ENCODE results near the gene SEPSECS.

The SEPSECS gene

DNA sequence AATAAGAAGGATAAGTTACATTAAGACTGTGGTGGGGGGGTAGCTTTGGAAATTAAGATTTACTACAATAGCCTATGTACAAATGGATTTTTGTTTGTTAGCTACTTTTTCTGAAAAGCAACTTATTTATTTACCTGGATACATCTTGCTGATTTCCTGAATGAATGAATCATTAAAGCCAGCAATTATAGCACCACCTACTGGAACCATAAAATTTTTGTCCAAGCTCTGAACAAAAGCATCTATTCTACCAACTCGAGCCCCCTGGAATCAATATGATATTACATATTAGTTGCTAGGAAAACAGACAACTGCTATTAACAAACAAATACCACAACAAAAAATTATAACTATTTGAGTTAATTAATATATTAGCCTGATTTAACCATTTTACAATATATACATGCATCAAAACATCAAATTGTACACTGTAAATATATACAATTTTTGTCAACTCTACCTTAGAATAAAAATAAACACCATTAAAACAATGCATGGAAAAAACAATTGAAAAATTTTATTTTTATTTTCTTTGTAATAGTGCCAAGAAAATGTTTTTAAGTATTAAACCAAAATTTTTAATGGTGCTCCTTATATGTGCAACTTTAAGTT, 15.3 kb downstream of the SEPSECS start:
- H3K4me3 ChIP-seq (ENCODE audit: control insufficient read depth, low read depth, low read length): no peak overlapping the region
- peak; percentile 53 for DNase-seq (ENCODE audit: low read depth)
- TF ChIP-seq, protein P1, sequence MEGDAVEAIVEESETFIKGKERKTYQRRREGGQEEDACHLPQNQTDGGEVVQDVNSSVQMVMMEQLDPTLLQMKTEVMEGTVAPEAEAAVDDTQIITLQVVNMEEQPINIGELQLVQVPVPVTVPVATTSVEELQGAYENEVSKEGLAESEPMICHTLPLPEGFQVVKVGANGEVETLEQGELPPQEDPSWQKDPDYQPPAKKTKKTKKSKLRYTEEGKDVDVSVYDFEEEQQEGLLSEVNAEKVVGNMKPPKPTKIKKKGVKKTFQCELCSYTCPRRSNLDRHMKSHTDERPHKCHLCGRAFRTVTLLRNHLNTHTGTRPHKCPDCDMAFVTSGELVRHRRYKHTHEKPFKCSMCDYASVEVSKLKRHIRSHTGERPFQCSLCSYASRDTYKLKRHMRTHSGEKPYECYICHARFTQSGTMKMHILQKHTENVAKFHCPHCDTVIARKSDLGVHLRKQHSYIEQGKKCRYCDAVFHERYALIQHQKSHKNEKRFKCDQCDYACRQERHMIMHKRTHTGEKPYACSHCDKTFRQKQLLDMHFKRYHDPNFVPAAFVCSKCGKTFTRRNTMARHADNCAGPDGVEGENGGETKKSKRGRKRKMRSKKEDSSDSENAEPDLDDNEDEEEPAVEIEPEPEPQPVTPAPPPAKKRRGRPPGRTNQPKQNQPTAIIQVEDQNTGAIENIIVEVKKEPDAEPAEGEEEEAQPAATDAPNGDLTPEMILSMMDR (conservative IDR thresholded peaks at IDR 0.05; ENCODE audit: control insufficient read depth, insufficient read depth, low read depth, low read length): peak; percentile 62

DNA sequence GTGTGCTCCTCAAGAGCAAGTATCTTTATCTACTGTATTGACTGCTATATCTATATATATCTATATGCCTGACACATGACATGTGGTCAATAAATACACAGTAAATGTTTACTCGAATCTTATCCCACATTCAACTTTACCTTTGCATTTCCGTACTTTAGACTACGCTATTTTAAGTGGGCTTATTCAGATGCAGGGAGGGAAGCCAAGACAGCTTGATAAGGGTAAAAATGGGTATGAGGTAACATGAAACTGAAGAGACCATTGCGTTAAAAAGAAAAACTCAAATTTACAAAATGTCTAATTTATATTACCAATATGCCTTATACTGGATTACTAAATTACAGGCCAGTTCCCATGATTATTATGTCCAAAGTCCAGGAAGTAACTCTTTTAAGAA, 17.8 kb downstream of the SEPSECS start:
- H3K4me3 ChIP-seq (ENCODE audit: control insufficient read depth, low read depth, low read length): no peak overlapping the region
- DNase-seq (ENCODE audit: low read depth): no peak
- TF ChIP-seq, protein P1 (conservative IDR thresholded peaks at IDR 0.05; ENCODE audit: control insufficient read depth, insufficient read depth, low read depth, low read length): no peak

DNA sequence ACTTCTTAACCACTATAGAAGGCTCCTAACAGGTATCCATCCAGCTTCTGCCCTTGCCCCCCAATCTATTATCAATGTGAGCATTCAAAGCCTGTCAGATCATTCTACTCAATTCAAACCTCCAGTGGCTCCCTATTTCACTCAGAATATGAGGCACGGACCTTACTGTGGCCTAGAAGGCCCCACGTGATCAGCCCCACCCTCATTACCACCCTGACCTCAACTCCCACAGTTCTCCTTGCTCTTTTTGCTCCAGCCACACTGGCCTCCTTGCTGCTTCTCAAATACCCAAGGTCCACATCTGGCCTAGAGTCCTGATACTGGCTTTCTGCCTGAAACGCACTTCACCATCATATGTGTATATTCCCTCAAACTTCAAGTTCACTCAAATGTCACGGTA, 18.7 kb downstream of the SEPSECS start:
- no peak for DNase-seq (ENCODE audit: low read depth)

DNA sequence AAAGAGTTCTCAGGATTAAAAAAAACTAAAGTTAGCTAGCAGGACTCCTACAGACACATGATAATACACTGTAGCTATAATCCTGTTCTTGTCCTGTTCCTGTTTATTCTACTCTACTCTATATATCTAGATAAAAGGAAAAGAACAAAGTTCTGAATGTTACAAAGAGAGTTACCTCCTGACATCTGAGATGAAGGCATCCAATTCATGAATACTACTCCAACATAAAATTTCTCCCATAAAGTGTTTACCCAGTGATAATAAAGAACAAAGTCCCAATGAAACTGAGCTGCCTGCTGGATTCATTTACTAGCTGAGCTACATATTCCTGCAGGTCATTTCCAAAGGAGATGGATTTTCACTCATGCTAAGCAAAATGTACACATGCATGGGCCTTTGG, 27.1 kb downstream of the SEPSECS start:
- TF ChIP-seq, protein P1 (conservative IDR thresholded peaks at IDR 0.05; ENCODE audit: control insufficient read depth, insufficient read depth, low read depth, low read length): no peak
- no peak for DNase-seq (ENCODE audit: low read depth)
- H3K4me3 ChIP-seq (ENCODE audit: control insufficient read depth, low read depth, low read length): no peak overlapping the region

More for the DNA sequence above, 18.7 kb downstream of the SEPSECS start:
- TF ChIP-seq, protein P1 (conservative IDR thresholded peaks at IDR 0.05; ENCODE audit: control insufficient read depth, insufficient read depth, low read depth, low read length): no peak
- no peak overlapping the region for H3K4me3 ChIP-seq (ENCODE audit: control insufficient read depth, low read depth, low read length)

DNA sequence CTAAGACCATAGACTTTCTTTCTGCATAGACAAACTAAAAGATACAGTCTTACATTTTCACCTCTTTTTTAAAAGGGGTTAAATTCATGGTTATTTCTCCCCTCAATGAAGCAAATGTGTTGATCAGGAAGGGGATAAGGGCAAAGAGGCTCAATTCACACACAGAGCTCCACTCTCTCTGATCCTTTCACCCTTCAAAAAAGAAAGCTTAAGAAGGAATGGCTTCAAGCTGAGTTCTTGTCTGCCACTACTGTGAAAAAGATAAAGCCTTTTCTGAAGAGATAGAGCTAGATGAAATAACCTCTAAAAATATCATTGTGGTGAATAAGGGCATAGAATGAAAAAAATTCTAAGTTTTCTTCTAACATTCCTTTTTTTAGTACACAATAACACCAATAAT, 28.3 kb downstream of the SEPSECS start:
- TF ChIP-seq, protein P1 (conservative IDR thresholded peaks at IDR 0.05; ENCODE audit: control insufficient read depth, insufficient read depth, low read depth, low read length): no peak
- H3K4me3 ChIP-seq (ENCODE audit: control insufficient read depth, low read depth, low read length): no peak overlapping the region
- no peak for DNase-seq (ENCODE audit: low read depth)

DNA sequence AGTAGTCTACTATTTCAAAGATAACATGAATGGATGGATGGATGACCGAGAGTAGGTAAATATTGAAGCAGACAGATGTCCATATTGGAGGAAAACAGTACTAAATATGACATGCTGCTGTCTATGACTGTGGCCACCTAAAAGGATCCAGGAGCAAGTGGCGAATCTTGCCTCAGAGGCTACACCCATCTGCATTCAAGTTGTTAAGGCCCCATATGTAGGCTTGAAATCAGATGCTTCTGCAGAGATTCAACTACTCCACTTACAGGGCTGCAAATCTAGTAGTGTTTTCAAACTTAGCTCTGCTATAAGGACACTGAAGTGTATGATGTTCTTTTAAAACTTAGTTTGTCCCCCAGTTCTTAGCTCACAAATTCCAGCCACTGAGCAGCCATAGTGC, 28.9 kb downstream of the SEPSECS start:
- no peak for DNase-seq (ENCODE audit: low read depth)
- H3K4me3 ChIP-seq (ENCODE audit: control insufficient read depth, low read depth, low read length): no peak overlapping the region
- TF ChIP-seq, protein P1 (conservative IDR thresholded peaks at IDR 0.05; ENCODE audit: control insufficient read depth, insufficient read depth, low read depth, low read length): no peak

DNA sequence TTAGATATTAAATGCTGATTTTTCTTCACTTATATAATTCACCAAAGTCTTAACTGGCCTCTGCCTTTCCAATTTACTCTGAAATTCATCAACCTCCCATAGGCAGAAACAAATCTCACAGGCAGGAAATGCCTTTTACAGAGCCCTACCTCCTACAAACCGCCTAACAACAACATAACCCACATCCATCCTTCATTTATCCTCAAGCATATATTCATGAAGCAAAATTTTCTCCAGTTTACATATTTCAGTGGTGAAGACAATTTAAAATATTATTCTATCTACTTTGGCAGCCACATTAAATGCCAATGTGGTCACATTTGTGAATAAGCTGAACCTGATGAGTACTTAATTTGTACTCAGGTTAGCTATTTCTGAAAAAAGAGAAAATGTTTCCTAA, 30.3 kb downstream of the SEPSECS start:
- TF ChIP-seq, protein P1 (conservative IDR thresholded peaks at IDR 0.05; ENCODE audit: control insufficient read depth, insufficient read depth, low read depth, low read length): no peak
- DNase-seq (ENCODE audit: low read depth): no peak
- H3K4me3 ChIP-seq (ENCODE audit: control insufficient read depth, low read depth, low read length): no peak overlapping the region

All from fibroblast of mammary gland (primary cell).